Measurements from ENCODE around the gene FAR2.
"Not testable (repeated sequence)": the region's sequence is repeated elsewhere in the genome, so short reads cannot be mapped to it uniquely, and the experiment has no call there.

DNA sequence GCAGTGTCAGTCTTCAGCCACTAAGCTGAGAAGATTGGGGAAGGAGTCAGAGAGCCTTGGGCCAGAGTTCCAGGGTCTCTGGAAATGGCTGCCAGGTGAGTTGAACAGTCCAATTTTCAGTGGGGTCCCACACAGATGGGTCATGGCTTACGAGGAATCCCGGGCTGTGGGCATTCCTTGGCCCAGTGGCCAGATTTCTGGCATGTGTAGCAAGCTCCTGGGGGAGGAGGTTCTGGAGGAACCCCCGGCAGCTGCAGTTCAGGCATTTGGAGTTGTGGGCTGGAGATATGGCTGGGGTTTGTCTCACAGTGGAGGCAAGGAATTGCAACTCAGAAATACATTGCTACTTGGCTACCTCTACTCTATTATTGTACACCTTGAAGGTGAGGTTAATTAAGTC is 10.8 kb upstream of the FAR2 start:
- not testable (repeated sequence) for TF ChIP-seq CCDC6 (CRISPR knock-in tag; IDR thresholded peaks at IDR 0.05)
- TF ChIP-seq, protein P1, sequence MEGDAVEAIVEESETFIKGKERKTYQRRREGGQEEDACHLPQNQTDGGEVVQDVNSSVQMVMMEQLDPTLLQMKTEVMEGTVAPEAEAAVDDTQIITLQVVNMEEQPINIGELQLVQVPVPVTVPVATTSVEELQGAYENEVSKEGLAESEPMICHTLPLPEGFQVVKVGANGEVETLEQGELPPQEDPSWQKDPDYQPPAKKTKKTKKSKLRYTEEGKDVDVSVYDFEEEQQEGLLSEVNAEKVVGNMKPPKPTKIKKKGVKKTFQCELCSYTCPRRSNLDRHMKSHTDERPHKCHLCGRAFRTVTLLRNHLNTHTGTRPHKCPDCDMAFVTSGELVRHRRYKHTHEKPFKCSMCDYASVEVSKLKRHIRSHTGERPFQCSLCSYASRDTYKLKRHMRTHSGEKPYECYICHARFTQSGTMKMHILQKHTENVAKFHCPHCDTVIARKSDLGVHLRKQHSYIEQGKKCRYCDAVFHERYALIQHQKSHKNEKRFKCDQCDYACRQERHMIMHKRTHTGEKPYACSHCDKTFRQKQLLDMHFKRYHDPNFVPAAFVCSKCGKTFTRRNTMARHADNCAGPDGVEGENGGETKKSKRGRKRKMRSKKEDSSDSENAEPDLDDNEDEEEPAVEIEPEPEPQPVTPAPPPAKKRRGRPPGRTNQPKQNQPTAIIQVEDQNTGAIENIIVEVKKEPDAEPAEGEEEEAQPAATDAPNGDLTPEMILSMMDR (CRISPR knock-in tag; IDR thresholded peaks at IDR 0.05) = not testable (repeated sequence)
